GM19468 (cell line): ENCODE measurements around the gene PIGZ.

Experiments used
- ATAC-seq: cut with Tn5 transposase; IDR thresholded peaks from one replicate; pipeline ENCODE4 v1.9.1; 2021; ENCODE audit warnings: mild to moderate bottlenecking, moderate library complexity, moderate number of reproducible peaks; ENCODE audit not compliant: unreplicated experiment; ENCODE audit errors: extremely low read depth

Gene PIGZ

DNA sequence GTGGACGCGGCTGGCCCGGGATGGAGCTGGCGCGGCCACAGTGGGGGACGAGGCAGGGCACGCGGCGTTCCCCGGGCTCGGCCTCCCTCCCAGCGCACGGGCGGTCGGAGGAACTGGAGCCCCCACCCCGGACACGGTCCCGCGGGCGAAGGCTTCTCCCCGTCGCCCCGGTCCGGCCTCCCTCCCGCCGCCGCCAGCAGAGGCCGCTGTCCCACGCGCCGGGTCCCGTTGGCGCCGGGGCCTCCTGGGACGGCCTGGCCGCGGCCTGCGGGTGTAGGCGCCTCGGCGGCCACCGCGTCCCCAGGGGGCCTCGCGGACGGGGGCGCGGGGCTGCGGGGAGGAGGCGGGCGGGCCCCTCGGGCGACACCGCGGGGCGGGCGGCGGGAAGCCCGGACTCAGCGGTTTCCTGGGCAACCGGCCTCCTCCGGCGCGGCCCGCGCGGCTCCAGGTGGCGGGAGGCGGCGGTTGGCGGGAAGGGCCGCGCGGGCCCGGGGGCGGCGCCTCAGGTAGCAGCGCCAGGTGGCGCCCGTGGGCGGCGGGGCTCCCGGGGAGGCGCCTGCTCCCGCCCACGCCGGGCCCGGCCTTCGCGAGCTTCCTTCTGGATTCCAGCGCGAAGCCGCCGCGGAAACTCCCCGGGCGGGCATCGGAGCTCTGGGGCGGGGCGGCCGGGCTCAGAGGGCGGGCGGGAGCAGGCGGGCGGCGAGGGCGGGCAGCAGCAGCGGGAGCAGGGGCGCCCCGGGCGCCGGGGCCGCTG lies 34.2 kb upstream of the PIGZ start:
- peak; percentile 42 for ATAC-seq

DNA sequence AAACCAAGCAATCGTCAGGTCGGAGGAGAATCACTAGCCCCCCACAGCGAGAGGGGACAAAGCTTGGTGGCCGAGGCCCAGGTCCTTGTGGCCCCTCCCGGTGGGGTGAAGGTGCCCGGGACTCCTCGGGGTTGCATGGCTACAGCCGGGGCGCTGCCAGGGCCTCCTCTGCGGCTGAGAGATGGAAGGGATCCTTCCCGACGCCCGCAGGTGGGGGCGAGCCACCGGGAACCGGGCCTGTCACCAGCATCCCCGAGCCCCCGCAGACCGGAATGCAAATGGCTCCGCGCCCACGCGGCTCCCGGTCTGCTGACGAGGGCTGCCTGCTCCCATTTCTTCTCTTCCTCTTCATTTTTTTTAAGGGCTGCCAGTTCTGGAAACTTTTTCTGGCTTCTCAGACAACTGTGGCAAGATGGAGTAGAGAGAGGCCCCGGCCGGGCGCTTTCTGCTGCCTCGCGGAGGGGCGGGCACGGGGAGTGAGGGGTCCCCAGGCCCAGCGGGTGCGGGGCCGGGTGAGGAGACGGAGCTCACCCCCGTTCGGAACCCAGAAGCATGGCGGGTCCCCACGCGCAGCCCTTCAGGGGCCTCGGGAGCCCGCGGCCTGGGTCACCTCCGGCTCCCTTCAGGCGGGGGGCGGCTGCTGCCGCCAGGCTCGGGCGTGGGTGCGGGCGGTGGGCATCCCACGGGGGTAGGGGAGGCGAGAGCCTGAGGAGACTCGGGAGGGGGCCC lies 33.5 kb upstream of the PIGZ start:
- ATAC-seq: no peak

DNA sequence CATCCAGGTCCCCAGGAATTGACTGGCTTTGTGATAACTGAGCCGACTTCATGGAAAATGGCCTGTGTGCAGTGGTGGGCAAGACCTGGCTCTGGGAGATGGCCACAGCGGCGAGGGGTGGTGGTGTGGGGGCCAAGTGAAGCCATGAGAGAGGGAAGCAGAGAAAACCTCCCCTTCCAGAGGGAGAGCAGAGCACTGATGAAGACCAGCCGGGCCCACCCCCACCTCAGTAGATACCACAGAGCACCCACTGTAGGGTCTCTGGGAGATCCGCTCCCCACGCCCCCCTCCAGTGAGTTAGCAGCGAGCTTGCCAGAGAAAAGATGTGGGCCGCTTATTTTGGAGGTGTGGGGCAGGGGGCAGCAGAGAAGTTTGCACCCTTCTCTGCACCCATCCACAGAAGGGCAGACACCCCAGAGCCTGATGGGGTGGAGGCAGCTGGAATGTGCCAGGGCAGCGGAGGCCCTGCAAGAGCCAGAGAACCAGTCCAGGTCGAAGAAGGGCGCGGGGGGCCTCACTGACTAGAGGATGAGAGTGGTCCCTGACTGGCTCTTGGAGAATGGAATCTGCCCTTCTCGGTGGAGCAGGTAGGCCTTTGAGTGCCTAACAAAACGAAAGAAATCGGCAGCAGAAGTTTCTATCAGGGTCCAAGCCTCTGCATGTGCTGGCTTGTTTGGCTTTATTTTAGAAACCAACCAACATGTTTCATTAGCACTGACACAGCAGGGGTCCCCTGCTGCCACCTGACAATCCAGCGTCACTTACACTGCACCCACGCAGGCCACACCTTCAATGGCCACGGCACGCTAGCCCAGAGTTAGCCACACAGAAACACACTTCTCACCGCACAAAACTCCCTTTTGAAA lies 32.7 kb upstream of the PIGZ start:
- ATAC-seq: no peak

DNA sequence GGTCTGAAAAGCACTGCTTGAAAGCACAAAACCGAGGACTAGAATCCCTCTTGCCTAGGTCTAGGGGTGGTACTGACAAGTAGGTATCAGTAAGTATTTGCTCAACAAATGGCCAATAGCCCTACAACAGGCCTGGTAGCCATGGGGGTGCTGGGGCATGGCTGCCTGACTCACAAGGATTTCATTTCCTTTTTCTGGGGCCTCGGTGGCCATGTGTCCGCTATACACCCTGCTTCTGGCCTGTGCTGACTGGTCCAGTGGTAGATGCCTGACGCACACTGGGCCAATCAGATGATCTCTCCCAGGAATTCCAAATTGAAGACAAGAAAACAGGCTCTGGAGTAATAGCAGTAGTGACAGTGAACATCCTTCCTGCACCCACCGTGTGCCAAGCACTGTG lies 31.6 kb upstream of the PIGZ start:
- no peak for ATAC-seq

DNA sequence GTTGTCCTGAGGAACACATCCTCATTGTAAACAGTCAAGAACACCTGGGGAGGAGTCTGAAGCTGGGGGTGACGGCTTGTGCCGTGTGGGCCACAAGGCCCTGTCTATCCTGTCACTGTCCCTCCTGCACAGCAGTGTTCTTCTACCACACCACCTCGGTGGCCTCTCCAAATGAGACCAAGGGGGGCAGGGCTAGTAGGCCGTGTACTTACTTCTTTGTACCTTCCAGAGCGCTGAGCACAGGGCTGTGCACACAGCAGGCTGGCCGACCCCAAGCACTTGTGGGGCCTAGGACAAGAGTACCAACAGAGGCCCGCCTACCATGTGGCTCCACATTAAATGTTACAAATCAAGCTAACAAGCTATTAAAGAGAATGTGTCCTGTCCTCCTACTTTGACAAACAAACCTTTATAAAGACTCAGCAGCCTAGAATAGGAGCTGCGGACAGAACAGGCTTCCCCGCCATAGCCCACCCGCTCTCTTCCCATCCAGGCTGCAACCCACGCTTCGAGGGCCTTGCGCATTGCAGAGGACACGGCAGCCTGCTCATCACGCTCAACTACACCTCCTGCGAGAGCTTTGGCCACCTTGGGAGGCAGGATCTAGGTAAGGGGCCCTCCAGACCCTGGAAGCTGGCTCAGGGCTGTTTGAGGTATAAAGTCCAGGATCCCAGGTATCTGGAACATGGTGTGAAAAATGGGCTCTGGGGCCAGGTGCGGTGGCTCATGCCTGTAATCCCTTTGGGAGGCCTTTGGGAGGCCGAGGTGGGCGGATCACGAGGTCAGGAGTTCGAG lies 30.5 kb upstream of the PIGZ start:
- ATAC-seq: no peak

DNA sequence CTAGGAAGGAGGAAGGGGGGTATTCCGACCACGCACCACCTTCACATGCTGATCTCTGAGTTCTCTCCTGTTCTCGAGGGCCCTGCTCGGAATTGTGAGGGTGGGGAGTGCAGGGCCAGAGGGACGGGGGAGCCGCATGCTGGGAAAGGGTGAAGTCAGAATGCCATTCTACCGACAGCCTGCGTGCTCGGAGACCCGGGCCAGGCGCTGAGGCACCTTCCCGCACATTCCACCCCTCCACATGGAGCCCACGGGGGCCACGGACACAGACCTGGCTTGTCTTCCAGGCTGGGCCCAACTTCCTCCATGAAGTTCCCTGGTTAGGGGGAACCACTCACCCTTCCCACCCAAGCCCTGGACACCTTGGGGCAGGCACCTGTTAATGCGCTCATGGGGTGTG lies 28.7 kb upstream of the PIGZ start:
- no peak for ATAC-seq

DNA sequence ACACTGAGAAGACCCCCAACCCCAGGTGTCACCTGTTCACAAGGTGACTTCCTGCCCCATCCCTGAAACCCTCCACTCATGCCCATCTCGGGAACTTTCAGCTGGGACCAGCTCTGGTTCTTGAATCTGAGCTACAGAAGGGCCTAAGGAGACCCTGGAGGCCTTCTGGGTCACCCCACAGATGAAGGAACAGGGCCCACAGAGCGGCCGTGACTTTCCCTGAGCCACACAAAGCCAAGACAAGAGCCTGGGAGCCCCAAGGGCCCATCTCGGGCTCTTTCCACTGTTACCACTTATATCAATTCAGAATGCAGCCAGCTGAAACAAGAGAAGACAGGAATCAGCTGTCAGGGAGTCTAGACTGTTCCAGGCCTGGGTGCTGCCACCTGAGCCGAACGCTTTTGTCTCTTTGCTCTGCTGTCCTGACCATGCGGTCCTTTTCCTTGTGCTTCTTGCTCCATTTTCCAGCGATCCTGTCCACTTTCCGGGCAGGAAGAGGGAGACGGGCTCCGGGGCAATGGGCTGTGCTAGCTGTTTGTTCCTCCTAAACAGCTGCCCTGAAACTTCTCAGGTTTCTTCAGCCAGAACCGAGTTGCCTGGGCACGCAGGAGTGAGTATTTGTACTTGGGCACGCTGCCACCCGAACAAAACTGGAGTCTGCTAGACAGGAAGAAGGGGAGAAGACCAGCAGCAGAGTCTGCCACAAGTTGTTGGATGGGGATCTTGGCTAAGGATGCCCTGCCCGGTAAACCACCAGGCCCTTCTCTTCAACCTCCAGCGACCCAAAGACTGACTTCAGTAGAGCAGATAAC lies 28.0 kb upstream of the PIGZ start:
- no peak for ATAC-seq

DNA sequence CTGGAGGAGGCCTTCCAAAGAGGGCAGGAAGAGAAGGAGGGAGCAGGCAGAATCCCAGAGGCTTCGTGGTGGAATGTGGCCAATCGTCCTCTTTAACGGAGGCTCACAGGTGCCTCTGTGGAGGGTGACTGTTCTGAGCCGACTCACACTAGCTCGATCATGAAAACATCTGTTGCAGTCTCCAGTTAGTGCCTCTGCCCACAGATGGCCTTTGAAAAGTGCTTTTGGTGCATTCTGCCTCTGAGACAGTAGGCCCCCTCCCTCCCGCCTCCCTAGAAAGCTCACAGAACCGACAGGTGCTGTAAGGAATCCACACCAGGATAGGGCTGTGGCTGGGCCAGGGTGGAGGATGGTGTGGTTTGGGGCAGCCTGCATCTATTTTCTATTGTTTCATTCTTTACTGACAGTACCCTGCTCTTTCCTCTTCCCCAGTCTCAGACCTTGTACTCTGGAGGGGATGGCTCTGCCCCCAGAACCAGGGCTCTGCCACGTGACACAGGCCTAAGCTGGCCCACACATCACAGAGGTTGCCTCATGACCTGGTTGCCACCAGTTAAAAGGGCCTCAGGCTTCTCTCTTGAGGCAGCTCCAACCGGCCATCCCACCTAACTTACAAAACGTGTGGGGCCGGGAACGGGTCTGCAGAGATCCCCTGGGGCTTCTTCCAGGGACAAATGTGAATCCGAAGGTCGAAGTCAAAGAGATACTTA lies 27.2 kb upstream of the PIGZ start:
- ATAC-seq: no peak

DNA sequence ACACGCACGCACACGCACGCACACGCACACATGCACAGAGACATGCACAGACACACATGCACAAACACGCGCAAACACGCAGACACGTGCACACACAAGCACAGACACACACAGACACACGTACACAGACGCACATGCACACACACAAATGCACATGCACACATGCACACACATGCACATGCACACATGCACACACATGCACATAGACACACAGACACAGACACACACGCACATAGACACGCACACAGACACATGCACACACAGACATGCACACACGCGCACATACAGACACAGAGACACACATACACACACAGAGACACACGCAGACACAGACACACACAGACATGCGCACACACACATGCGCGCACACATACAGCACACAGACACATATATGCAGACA lies 26.4 kb upstream of the PIGZ start:
- ATAC-seq: no peak

DNA sequence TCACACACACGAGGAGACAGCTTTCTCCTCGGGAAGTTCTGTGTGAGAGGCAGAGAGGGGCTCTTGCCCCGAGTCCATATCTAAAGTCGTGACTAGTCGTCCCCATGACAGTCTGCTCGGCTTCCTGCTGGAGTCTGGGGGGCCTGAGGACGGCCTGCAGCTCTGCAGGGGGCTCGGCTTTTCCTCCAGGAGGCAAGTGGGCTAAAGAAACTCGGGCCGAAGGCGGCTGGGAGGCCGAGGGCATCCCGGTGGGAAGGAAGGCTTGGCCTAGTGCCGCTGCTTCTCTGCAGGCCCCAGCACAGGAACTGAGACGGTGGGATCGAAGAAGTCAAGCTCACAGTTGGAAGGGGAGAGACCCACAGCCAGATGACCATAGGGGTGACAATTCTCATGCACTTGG lies 25.4 kb upstream of the PIGZ start:
- ATAC-seq: no peak

DNA sequence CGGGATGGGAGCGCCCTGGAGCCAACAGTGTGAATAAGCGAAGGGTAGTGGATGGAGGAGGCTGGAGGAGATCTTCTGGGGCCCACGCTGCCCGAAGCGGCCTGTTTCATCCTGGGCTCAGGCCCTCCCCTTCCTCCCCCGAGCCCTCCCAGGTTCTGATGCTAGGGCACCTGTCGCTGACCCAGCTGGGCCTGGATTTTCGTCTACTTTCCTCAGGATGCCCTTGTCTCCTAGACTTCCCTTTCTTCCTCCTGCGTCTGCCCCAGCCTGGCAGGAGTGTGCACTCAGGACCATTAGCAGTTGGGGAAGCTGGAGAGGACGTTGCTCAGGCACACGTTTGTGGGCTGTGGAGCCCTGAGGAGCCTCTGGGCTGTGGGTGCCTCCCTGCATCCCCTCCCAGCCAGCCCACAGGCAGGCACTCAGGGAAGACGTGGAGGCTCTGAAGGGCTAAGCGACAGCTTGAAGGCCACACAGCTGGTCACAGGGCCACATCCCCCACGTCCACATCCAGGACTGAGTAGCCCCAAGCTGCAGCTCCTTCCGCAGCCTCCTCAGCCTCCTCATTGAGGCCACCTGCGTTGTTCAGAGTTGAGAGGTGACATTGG lies 23.9 kb upstream of the PIGZ start:
- no peak for ATAC-seq

DNA sequence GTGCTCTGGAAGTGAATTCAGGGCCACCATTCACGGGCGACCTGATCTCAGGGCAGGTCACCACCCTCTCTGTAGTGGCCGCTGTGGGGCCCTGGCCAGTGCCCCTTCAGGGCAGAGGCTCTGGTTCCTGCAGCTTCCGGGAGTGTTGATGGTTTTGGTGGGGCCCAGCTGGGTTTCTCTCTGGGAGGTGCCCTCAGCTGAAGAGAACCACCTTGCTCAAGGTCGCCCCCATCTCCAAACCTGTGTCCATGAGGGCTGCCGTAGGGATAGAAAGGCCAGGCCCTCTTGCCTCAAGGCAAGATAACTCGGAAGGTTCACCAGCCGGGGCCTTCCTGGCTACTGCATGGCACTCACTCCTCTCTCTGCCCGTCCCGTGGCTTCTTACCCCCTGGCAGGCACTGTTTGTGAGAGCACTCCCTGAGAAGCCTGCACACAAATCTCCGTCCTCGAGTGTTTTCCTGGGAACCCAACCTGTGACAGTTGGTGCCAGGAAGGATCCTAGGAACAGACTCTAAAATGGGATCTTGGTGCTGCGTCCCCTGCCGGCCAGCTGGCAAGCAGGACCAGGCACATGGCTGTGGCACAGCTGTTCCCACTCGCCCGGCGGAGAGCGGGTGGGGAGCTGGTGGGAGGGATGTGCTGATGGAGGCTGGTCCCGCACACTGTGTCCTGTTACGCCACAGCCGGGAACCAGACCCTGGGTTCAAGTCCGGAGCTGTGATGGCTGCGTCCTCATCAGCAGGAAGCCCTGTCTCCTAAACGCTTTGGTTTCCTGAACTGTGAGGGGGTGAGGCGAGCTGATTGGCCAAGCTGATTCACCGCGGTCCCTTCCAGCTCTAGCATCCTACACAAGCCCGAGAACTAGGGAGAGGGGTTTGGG lies 23.2 kb upstream of the PIGZ start:
- no peak for ATAC-seq

DNA sequence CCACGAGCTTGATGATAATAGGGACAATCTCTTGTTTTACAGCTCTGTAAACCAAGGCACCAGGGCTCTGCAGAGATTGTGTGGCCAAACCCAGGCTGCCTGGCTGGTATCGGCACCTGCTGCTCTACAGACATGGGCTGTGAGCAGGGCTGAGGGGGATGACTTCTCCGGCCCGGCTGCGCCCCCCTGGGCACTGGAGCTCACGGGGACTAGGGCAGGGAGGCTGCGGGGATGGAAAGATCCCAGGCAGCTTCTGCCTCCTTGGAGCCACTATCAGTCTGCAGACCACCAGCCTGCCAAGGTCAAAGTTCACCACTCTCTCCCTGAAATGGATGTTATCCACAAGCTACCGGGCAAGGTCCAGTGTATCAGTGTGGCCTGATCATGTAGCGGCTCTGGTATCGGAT lies 22.0 kb upstream of the PIGZ start:
- no peak for ATAC-seq

DNA sequence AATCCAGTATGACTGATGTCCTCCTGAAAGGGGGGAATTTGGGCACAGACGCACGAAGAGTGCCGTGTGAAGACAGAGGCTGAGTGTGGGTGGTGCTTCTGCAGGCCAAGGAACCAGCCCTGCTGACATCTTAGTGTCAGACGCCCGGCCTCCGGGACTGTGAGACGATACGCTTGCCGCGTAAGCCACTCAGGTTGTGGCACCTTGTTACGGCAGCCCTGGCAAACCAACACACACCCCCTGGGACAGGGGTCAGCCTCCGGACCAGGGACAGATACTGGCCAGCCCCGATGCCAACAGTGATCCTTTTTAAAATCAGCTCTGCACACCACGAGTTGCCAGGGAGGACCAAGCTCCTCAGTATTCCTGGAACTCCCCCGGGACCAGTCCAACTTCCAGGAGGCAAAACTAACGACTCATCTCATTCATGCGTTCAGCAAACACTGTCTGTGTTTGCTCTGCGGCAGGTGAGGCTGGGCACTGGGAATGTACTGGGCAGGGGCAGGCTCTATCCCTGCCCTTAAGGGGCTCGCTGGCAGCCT lies 21.2 kb upstream of the PIGZ start:
- ATAC-seq: no peak

DNA sequence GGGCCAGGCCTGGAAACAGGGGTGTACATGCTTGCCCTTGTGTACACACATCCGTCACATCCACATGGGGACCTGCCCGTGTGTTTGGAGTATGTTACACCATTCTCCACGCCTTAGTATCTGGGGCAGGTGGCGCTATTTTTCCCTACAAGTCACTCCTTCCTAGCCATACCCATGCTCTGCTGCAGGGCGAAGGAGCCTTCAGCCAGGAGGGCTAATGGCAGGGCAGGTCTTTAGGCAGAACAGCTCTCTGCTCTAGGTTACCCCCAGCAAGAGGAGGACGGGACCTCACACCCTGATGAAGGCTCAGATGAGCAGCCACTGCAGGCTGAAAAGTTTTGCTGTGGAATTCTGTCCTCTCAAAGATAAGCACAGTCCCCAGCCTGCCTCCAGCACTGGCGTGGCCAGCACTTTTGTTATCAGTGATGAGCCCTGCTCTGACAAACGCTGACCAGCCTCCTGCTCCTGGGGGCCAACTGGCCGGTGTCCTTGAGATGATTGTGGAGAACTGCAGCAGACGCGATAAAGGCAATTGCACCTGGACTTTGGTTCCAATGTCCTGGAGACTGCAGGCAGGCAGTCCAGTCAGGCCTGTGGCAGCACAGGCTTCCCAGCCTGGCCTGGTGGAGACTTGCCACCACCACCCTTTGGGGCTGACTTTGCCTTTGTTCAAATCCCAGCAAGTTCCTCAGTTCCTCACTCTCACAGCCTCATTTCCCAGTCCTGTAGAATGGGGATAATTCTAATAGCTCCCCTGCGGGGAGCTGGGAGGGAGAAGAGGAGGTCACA lies 19.8 kb upstream of the PIGZ start:
- no peak for ATAC-seq

DNA sequence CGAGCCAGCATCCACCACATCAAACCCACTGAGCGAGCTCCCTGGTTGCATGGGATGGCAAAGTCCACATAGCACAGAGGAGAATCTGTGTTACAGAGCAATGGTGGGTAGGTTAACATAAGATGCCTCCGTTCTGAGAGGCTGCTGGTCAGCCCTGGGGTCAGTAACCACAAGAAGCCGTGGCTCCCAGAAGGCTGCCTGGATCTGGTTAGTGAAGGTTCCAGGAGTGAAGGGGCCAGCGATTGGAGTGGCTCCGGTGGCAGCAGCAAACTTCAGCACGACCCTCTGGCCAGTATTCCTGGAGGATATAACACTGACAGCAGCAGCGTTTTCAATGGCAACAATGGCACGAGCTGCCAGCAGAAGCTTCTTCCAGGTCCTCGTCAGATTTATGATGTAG lies 18.4 kb upstream of the PIGZ start:
- no peak for ATAC-seq
